Stimulated activated CD8-positive, alpha-beta memory T cell treated with anti-CD3 and anti-CD28 coated beads, Interleukin-4, amount 100 ng/mL, for 1 hour (primary cell): ENCODE measurements around the gene QRFP.

Experiments
- DNase-seq, 2 donors: peaks; one replicate each; pipeline ENCODE4 v3.0.0-alpha.2; 2020; ENCODE audit warnings: low read depth in 2 of 2, low spot score in 1 of 2

The QRFP gene

GRCh38 chr9:130933114-130934046 is 36.8 kb upstream of the QRFP start:
- DNase-seq, result no peak

GRCh38 chr9:130932255-130933079 is 35.9 kb upstream of the QRFP start:
- no peak for DNase-seq

GRCh38 chr9:130931508-130932254 is 35.1 kb upstream of the QRFP start:
- no peak for DNase-seq

GRCh38 chr9:130930804-130931349 is 34.3 kb upstream of the QRFP start:
- DNase-seq, result no peak

GRCh38 chr9:130930132-130930803 is 33.7 kb upstream of the QRFP start:
- no peak for DNase-seq

GRCh38 chr9:130929571-130930038 is 33.0 kb upstream of the QRFP start:
- no peak for DNase-seq

- DNase-seq, result no peak
Measured at GRCh38 chr9:130927995-130928900, 31.6 kb upstream of the QRFP start.

- DNase-seq, result no peak
Measured at GRCh38 chr9:130927338-130927737, 30.7 kb upstream of the QRFP start.

GRCh38 chr9:130925050-130925678 is 28.6 kb upstream of the QRFP start:
- DNase-seq, result no peak

- DNase-seq, result no peak
Measured at GRCh38 chr9:130924448-130924788, 27.8 kb upstream of the QRFP start.

GRCh38 chr9:130923611-130924447 is 27.2 kb upstream of the QRFP start:
- no peak for DNase-seq

GRCh38 chr9:130922893-130923610 is 26.4 kb upstream of the QRFP start:
- DNase-seq, result no peak

- no peak for DNase-seq
Measured at GRCh38 chr9:130921989-130922892, 25.6 kb upstream of the QRFP start.

GRCh38 chr9:130921300-130921988 is 24.8 kb upstream of the QRFP start:
- DNase-seq, result no peak

- no peak for DNase-seq
Measured at GRCh38 chr9:130920762-130921299, 24.2 kb upstream of the QRFP start.

GRCh38 chr9:130920233-130920632 is 23.6 kb upstream of the QRFP start:
- DNase-seq, result no peak
